ENCODE data around the gene PRPF38B.

The PRPF38B gene

DNA sequence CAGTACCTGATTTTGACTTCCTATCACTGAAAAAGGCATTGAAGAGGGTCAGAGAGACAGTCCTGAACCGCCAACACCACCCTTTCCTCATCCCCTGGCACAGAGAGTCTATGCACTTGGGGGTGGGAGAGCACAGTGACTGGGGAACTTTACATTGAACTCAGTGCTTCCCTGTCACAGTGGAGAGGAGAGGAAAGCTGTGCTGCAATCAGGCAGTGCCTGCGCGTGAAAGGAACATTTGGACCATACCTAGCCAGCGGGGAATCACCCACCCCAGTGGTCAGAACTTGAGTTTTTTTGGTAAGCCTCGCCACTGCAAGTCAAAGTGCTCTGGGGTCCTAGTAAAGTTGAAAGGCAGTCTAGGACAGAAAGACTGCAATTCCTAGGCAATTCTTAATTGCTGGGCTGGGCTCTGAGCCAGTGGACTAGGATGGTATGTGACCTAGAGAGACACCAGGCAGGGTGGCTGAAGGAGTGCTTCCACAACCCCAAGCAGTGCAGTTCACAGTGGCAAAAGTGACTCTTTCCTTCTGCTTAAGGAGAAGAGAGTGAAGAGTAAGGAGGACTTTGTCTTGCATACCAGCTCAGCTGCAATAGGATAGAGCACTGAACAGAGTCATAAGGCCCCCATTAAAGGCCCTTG lies 21.9 kb upstream of the PRPF38B start:
- no peak for TF ChIP-seq EZH2phosphoT487 (conservative IDR thresholded peaks at IDR 0.05; ENCODE audit: low read length)
- TF ChIP-seq, protein P1, sequence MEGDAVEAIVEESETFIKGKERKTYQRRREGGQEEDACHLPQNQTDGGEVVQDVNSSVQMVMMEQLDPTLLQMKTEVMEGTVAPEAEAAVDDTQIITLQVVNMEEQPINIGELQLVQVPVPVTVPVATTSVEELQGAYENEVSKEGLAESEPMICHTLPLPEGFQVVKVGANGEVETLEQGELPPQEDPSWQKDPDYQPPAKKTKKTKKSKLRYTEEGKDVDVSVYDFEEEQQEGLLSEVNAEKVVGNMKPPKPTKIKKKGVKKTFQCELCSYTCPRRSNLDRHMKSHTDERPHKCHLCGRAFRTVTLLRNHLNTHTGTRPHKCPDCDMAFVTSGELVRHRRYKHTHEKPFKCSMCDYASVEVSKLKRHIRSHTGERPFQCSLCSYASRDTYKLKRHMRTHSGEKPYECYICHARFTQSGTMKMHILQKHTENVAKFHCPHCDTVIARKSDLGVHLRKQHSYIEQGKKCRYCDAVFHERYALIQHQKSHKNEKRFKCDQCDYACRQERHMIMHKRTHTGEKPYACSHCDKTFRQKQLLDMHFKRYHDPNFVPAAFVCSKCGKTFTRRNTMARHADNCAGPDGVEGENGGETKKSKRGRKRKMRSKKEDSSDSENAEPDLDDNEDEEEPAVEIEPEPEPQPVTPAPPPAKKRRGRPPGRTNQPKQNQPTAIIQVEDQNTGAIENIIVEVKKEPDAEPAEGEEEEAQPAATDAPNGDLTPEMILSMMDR (IDR thresholded peaks at IDR 0.05; ENCODE audit: insufficient read depth, low read length, poor library complexity, severe bottlenecking): no peak
- Histone ChIP-seq H3K36me3 (ENCODE audit: low read length) (no peaks in the 10 kb centered on the region), H4K20me1 (ENCODE audit: low read depth, low read length) (no peaks in the 10 kb centered on the region), H3K9me2 (replicated peaks; ENCODE audit: insufficient read depth, low read length) (no peaks in the 10 kb centered on the region), H3F3A (ENCODE audit: insufficient read depth) (no peaks in the 10 kb centered on the region), H2AFZ (ENCODE audit: low read depth, low read length, severe bottlenecking) (no peak overlapping the region), H3K27ac (ENCODE audit: low read depth, low read length) (no peak overlapping the region), H3K9me3 (ENCODE audit: insufficient read depth, low read length) (no peaks in the 10 kb centered on the region), H3K4me3 (ENCODE audit: insufficient read depth, low read length, poor library complexity, severe bottlenecking) (no peak overlapping the region), H3K79me2 (ENCODE audit: insufficient read depth, low read length) (no peaks in the 10 kb centered on the region), H3K4me2 (ENCODE audit: low read depth, low read length, poor library complexity, severe bottlenecking) (no peak overlapping the region), H3K9ac (ENCODE audit: low read length) (no peak overlapping the region), H3K27me3 (ENCODE audit: low read length) (no peaks in the 10 kb centered on the region)

DNA sequence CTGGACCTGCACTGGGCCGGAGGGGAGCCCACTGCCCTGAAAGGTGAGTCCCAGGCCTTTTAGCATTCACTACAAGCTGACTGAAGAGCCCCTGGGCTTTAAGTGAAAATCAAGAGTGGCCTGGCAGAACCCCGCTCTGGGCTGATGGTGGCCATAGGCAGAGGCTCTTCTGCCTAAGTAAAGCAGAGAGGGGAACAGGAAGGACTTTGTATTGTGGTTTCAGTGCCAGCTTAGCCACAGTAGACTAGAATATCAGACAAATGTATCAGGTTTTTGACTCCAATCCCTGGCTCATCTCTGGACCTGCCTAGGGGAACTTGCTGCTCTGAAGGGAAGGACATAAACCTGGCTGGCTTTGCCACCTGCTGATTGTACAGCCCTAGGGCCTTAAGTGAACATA lies 21.0 kb upstream of the PRPF38B start:
- H3K4me2 ChIP-seq (ENCODE audit: low read depth, low read length, poor library complexity, severe bottlenecking): no peak overlapping the region

DNA sequence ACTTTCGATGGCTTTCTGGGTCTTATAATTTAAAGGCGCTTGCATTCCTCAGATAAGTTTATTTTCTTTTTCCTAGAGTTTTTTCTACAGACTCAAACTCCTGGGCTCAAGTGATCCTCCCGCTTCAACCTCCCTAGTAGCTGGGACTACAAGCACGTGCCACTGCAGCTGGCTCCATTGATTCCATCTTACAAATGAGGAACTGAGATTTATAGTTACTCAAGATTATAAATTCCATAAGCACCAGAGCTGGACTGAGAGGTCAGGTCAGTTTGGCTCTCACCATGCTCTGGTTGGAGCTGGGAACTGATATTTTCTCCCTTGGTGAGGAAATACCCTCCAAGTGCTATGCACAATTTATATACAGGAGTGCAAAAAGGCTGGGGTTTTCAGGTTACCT lies 13.4 kb upstream of the PRPF38B start:
- Histone ChIP-seq H4K20me1 (ENCODE audit: low read depth, low read length) (no peaks in the 10 kb centered on the region), H3K27ac (ENCODE audit: low read depth, low read length) (no peak overlapping the region), H3F3A (ENCODE audit: insufficient read depth) (no peaks in the 10 kb centered on the region), H3K9ac (ENCODE audit: low read length) (no peak overlapping the region), H3K4me2 (ENCODE audit: low read depth, low read length, poor library complexity, severe bottlenecking) (no peak overlapping the region), H3K9me2 (replicated peaks; ENCODE audit: insufficient read depth, low read length) (no peaks in the 10 kb centered on the region), H3K79me2 (ENCODE audit: insufficient read depth, low read length) (no peaks in the 10 kb centered on the region), H3K4me3 (ENCODE audit: insufficient read depth, low read length, poor library complexity, severe bottlenecking) (no peak overlapping the region), H3K36me3 (ENCODE audit: low read length) (no peaks in the 10 kb centered on the region), H2AFZ (ENCODE audit: low read depth, low read length, severe bottlenecking) (no peak overlapping the region), H3K9me3 (ENCODE audit: insufficient read depth, low read length) (no peaks in the 10 kb centered on the region), H3K27me3 (ENCODE audit: low read length) (no peaks in the 10 kb centered on the region)
- TF ChIP-seq, protein P1 (IDR thresholded peaks at IDR 0.05; ENCODE audit: insufficient read depth, low read length, poor library complexity, severe bottlenecking): no peak
- no peak for TF ChIP-seq EZH2phosphoT487 (conservative IDR thresholded peaks at IDR 0.05; ENCODE audit: low read length)

More for the DNA sequence above, 21.0 kb upstream of the PRPF38B start:
- Histone ChIP-seq H3K4me3 (ENCODE audit: insufficient read depth, low read length, poor library complexity, severe bottlenecking) (no peak overlapping the region), H3K9ac (ENCODE audit: low read length) (no peak overlapping the region), H3K9me3 (ENCODE audit: insufficient read depth, low read length) (no peaks in the 10 kb centered on the region), H3K79me2 (ENCODE audit: insufficient read depth, low read length) (no peaks in the 10 kb centered on the region), H4K20me1 (ENCODE audit: low read depth, low read length) (no peaks in the 10 kb centered on the region), H3K36me3 (ENCODE audit: low read length) (no peaks in the 10 kb centered on the region), H3K27me3 (ENCODE audit: low read length) (no peaks in the 10 kb centered on the region), H3K27ac (ENCODE audit: low read depth, low read length) (no peak overlapping the region), H3F3A (ENCODE audit: insufficient read depth) (no peaks in the 10 kb centered on the region), H3K9me2 (replicated peaks; ENCODE audit: insufficient read depth, low read length) (no peaks in the 10 kb centered on the region), H2AFZ (ENCODE audit: low read depth, low read length, severe bottlenecking) (no peak overlapping the region)
- TF ChIP-seq, protein P1 (IDR thresholded peaks at IDR 0.05; ENCODE audit: insufficient read depth, low read length, poor library complexity, severe bottlenecking): no peak
- no peak for TF ChIP-seq EZH2phosphoT487 (conservative IDR thresholded peaks at IDR 0.05; ENCODE audit: low read length)

Measured in SU-DHL-6 (cell line).